SK-N-MC (cell line): ENCODE results near the gene CHID1.

Experiments used
- EZH2 ChIP-seq: fragments of 200-600 bp; sonication (generic); IDR thresholded peaks from one replicate; pipeline ENCODE4 v1.6.1; 2017; ENCODE audit warnings: antibody characterized with exemption
- FOXP2 ChIP-seq: optimal IDR thresholded peaks from 2 replicates; pipeline ENCODE3; 2011; ENCODE audit warnings: mild to moderate bottlenecking, moderate library complexity; ENCODE audit not compliant: insufficient read depth; ENCODE audit errors: extremely low read length, control extremely low read depth
- POLR2AphosphoS5 ChIP-seq: IDR thresholded peaks from 2 replicates; pipeline ENCODE4 v1.6.1; 2012; ENCODE audit warnings: mild to moderate bottlenecking, low read depth, low read length, borderline replicate concordance

DNA sequence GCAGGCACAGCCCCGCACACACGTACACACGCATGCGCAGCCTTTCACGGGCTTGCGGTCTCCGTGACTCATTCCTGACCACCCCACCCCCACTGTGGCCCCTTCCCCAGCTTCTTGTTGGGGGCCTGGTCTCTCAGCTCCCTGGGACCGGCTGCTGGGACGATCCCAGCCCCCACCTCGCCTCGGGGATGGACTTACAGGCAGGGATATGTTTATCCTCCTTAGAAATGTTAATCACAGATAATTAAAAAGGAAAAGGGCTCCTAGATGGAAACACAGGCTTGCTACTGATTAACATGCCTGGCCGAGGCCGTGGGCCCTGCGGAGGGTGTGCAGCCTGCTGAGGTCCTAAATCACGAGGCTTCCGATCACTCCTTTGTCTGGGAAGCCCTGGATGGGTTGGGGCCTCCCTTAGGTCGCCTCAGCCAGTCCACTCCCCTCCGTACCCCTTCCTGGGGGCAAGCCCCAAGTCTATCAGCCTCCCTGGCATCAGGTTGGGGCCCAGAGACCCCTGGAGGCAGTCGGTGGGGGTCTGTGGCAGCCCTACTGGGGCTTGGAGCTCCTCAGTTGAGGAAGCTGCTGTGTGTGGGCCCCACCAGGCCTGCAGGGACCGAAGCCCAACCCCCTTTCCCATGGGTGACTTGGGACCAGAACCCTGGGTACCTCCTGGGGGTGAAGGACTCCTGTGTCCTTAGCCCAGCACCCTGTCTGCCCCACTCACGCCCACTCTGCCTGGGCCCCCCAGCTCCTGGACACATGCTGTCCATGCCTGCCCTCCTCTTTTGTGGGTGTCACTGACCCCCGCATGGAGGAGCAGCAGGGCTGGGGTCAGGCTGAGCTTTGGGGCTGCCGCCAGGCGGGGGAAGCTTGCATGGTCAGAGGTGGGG lies 47.3 kb downstream of the CHID1 start:
- TF ChIP-seq EZH2 (no peak), FOXP2 (no peak), POLR2AphosphoS5 (no peak)
